OCI-LY1 (cell line): ENCODE data around the gene UGT2A3.

Experiments
- H2AFZ ChIP-seq: fragments of 200-600 bp; sonication (generic), shearing (Covaris generic); 2 replicates; pipeline ENCODE4 v1.6.0; 2014; ENCODE audit warnings: antibody characterized with exemption, mild to moderate bottlenecking, low read length
- H3F3A ChIP-seq: fragments of 200-600 bp; sonication (generic), shearing (Covaris generic); 2 replicates; pipeline ENCODE4 v1.6.0; 2014; ENCODE audit warnings: mild to moderate bottlenecking, antibody characterized with exemption, low read length, moderate library complexity; ENCODE audit not compliant: insufficient read depth
- H3K27ac ChIP-seq: fragments of 200-600 bp; sonication (generic); 2 replicates; pipeline ENCODE4 v1.5.1; 2014; ENCODE audit warnings: low read length, mixed run types, mild to moderate bottlenecking, low read depth; ENCODE audit not compliant: poor library complexity, severe bottlenecking
- H3K27me3 ChIP-seq: fragments of 200-600 bp; sonication (generic); 2 replicates; pipeline ENCODE4 v1.6.0; 2014; ENCODE audit warnings: antibody characterized with exemption, mild to moderate bottlenecking, low read length, moderate library complexity; ENCODE audit not compliant: insufficient read depth
- H3K36me3 ChIP-seq: fragments of 200-600 bp; sonication (generic); 2 replicates; pipeline ENCODE4 v1.6.1; 2014; ENCODE audit warnings: mild to moderate bottlenecking, antibody characterized with exemption, low read length, moderate library complexity, mixed read lengths; ENCODE audit not compliant: insufficient read depth
- H3K4me1 ChIP-seq: fragments of 200-600 bp; sonication (generic); 2 replicates; pipeline ENCODE4 v1.5.1; 2014; ENCODE audit warnings: mild to moderate bottlenecking, low read length, moderate library complexity; ENCODE audit not compliant: insufficient read depth, severe bottlenecking
- H3K4me2 ChIP-seq: fragments of 200-600 bp; sonication (generic), shearing (Covaris generic); 2 replicates; pipeline ENCODE4 v1.6.1; 2014; ENCODE audit warnings: low read length
- H3K4me3 ChIP-seq: fragments of 200-600 bp; sonication (generic); 2 replicates; pipeline ENCODE4 v1.5.1; 2014; ENCODE audit warnings: low read length, low read depth, mild to moderate bottlenecking, mixed read lengths; ENCODE audit not compliant: poor library complexity, severe bottlenecking
- H3K79me2 ChIP-seq: fragments of 200-600 bp; shearing (Covaris generic); 2 replicates; pipeline ENCODE4 v1.6.1; 2016; ENCODE audit warnings: mixed run types, low read length, mixed read lengths; ENCODE audit not compliant: insufficient read depth
- H3K9ac ChIP-seq: fragments of 200-600 bp; sonication (generic), shearing (Covaris generic); 2 replicates; pipeline ENCODE4 v1.6.1; 2014; ENCODE audit warnings: mild to moderate bottlenecking, low read length, mixed read lengths
- H3K9me2 ChIP-seq: fragments of 200-600 bp; sonication (generic), shearing (Covaris generic); 2 replicates; pipeline ENCODE4 v1.6.1; 2014; ENCODE audit warnings: low read depth, mild to moderate bottlenecking, low read length, mixed read lengths
- H3K9me3 ChIP-seq: fragments of 200-600 bp; shearing (Covaris generic); 2 replicates; pipeline ENCODE4 v1.6.1; 2014; ENCODE audit warnings: low read length, mixed read lengths
- H4K20me1 ChIP-seq: fragments of 200-600 bp; sonication (generic), shearing (Covaris generic); 2 replicates; pipeline ENCODE4 v1.6.0; 2016; ENCODE audit warnings: mild to moderate bottlenecking, low read length; ENCODE audit not compliant: insufficient read depth
- CTCF ChIP-seq: fragments of 200-600 bp; sonication (generic), shearing (Covaris generic); IDR thresholded peaks from 2 replicates; pipeline ENCODE4 v1.5.1; 2017; ENCODE audit warnings: mild to moderate bottlenecking, antibody characterized with exemption, low read length, moderate library complexity, mixed read lengths
- EZH2 ChIP-seq: fragments of 200-600 bp; sonication (generic), shearing (Covaris generic); IDR thresholded peaks from 2 replicates; pipeline ENCODE4 v1.8.0; 2017; ENCODE audit warnings: borderline replicate concordance, mixed run types, mild to moderate bottlenecking, antibody characterized with exemption, low read length, moderate library complexity, mixed read lengths

Gene UGT2A3

GRCh38 chr4:68917016-68917415 lies 34.6 kb downstream of the UGT2A3 start:
- Histone ChIP-seq H3K9me2 (no peaks in the 10 kb centered on the region), H3K27ac (no peak overlapping the region), H2AFZ (no peak overlapping the region), H4K20me1 (no peaks in the 10 kb centered on the region), H3K36me3 (no peaks in the 10 kb centered on the region), H3K79me2 (no peaks in the 10 kb centered on the region), H3K4me2 (no peak overlapping the region), H3K9me3 (no peaks in the 10 kb centered on the region), H3K27me3 (no peaks in the 10 kb centered on the region), H3K4me3 (no peak overlapping the region), H3F3A (no peaks in the 10 kb centered on the region), H3K9ac (no peak overlapping the region), H3K4me1 (no peaks in the 10 kb centered on the region)
- TF ChIP-seq CTCF = no peak
- no peak for TF ChIP-seq EZH2

DNA sequence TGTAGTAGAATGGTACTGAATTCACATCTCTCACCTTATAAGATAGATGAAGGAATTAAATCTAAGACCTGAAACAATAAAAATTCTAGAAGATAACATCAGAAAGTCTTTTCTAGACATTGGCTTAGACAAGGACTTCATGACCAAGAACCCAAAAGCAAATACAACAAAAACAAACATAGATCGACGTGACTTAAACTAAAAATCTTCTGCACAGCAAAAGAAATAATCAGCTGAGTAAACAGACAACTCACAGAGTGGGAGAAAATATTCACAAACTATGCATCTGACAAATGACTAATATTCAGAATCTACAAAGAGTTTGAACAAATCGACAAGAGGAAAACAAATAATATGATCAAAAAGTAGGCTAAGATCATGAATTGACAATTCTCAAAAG lies 38.8 kb downstream of the UGT2A3 start:
- Histone ChIP-seq H3K9me2 (no peaks in the 10 kb centered on the region), H4K20me1 (no peaks in the 10 kb centered on the region), H3K9ac (no peak overlapping the region), H3K9me3 (no peaks in the 10 kb centered on the region), H2AFZ (no peak overlapping the region), H3K4me1 (no peaks in the 10 kb centered on the region), H3K4me3 (no peak overlapping the region), H3K36me3 (no peaks in the 10 kb centered on the region), H3K79me2 (no peaks in the 10 kb centered on the region), H3K27ac (no peak overlapping the region), H3K4me2 (no peak overlapping the region), H3F3A (no peaks in the 10 kb centered on the region), H3K27me3 (no peaks in the 10 kb centered on the region)
- TF ChIP-seq CTCF (no peak), EZH2 (no peak)

DNA sequence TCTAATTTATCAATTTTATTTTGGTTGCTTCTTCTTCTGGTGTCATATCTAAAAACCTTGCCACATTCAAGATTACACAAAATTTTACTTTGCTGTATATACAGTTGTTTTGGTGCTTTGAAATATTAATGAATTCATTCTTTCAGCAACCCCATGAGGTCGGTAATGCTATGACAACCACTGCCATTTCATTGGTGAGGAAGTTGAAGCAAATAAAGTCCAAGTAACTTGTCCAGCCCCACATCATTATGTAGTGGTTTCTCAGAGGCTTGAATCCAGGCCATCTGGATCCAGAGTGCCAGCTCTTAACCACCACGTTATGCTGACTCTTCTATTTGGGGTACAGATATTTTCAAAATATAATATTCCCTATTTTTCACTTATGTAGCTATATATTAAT lies 42.2 kb downstream of the UGT2A3 start:
- no peaks in the 10 kb centered on the region for H4K20me1 ChIP-seq
- H3K36me3 ChIP-seq = no peaks in the 10 kb centered on the region
- H3K4me3 ChIP-seq = no peak overlapping the region
- H3K9ac ChIP-seq = no peak overlapping the region
- H3K79me2 ChIP-seq = no peaks in the 10 kb centered on the region
- H3K27ac ChIP-seq = no peak overlapping the region
- TF ChIP-seq EZH2 (no peak), CTCF (no peak)
- no peaks in the 10 kb centered on the region for H3K9me3 ChIP-seq
- no peak overlapping the region for H2AFZ ChIP-seq
- H3K4me1 ChIP-seq = no peaks in the 10 kb centered on the region
- H3K27me3 ChIP-seq = no peaks in the 10 kb centered on the region
- H3K4me2 ChIP-seq = no peak overlapping the region
- H3F3A ChIP-seq = no peaks in the 10 kb centered on the region
- H3K9me2 ChIP-seq = no peaks in the 10 kb centered on the region
